HG03521 (cell line): Measurements from ENCODE around the gene RIC1.
"Not testable (repeated sequence)": the region's sequence is repeated elsewhere in the genome, so short reads cannot be mapped to it uniquely, and the experiment has no call there.

Experiments used
- ATAC-seq: cut with Tn5 transposase; IDR thresholded peaks from one replicate; pipeline ENCODE4 v1.9.1; 2021; ENCODE audit warnings: mild to moderate bottlenecking, moderate library complexity; ENCODE audit not compliant: unreplicated experiment

Gene RIC1, protein sequence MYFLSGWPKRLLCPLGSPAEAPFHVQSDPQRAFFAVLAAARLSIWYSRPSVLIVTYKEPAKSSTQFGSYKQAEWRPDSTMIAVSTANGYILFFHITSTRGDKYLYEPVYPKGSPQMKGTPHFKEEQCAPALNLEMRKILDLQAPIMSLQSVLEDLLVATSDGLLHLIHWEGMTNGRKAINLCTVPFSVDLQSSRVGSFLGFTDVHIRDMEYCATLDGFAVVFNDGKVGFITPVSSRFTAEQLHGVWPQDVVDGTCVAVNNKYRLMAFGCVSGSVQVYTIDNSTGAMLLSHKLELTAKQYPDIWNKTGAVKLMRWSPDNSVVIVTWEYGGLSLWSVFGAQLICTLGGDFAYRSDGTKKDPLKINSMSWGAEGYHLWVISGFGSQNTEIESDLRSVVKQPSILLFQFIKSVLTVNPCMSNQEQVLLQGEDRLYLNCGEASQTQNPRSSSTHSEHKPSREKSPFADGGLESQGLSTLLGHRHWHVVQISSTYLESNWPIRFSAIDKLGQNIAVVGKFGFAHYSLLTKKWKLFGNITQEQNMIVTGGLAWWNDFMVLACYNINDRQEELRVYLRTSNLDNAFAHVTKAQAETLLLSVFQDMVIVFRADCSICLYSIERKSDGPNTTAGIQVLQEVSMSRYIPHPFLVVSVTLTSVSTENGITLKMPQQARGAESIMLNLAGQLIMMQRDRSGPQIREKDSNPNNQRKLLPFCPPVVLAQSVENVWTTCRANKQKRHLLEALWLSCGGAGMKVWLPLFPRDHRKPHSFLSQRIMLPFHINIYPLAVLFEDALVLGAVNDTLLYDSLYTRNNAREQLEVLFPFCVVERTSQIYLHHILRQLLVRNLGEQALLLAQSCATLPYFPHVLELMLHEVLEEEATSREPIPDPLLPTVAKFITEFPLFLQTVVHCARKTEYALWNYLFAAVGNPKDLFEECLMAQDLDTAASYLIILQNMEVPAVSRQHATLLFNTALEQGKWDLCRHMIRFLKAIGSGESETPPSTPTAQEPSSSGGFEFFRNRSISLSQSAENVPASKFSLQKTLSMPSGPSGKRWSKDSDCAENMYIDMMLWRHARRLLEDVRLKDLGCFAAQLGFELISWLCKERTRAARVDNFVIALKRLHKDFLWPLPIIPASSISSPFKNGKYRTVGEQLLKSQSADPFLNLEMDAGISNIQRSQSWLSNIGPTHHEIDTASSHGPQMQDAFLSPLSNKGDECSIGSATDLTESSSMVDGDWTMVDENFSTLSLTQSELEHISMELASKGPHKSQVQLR (N-terminal part only)

DNA sequence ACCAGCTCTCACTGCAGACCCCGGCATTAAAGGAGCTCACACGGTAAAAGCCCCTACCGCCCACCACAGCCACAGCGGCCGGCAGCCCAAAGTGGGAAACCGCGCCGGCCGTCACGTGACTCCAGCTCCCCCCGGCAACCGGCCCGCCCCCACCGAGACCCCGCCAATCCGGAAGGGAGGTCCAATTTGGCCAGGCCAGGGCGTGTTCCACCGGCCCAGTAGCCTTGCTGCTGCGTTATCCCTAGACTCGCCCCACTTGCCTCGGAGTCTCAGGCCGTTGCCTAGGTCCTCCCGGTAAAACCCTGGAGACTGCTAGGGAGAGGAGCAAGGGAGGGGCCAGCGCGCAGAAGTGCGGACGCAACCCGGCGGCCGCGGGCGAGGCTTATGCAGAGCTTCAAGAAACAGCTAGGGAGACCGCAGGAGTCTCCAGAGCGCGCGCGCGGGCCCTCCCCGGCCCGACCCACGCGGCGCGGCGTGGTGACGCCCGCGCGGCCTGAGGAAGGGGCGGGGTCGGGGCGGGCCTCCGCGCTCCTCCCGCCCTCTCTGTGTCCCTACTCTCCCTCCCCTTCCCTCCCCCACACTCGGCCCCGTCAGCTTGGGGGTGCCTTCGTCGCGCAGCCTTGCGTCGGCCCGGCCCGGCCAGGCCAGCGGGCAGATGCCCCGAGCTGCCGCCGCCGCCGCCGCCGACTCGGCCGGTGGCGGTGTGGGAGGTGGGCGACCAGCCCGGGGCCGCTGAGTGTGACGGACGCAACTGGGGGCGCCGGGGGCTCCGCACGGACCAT lies at the start of gene RIC1:
TSS of gene RIC1 (plus strand) at position 578 of the 782 bp plus-strand sequence. CDS start at position 781, 203 bp downstream.
- peak; percentile 64 for ATAC-seq

DNA sequence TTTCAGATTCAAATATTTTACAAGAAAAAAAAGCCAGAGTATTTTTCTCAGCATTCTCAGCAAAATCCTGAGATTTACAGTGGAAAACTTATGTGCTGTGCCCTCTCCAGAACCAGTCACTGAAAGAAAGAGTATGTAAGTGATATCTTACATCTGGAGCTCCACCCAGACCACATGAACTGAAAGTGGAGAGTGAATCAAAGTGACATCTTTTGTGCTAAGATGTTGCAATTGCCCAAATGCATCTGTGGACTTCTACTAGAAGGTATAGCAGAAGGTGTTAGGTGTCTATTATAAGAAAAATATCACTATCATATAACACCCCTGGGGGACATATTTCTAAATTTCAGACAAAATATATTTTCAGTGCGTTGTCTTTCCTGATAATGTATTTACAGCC lies 49.0 kb upstream of the RIC1 start:
- no peak for ATAC-seq

GRCh38 chr9:5580650-5581049 lies 48.3 kb upstream of the RIC1 start:
- no peak for ATAC-seq

DNA sequence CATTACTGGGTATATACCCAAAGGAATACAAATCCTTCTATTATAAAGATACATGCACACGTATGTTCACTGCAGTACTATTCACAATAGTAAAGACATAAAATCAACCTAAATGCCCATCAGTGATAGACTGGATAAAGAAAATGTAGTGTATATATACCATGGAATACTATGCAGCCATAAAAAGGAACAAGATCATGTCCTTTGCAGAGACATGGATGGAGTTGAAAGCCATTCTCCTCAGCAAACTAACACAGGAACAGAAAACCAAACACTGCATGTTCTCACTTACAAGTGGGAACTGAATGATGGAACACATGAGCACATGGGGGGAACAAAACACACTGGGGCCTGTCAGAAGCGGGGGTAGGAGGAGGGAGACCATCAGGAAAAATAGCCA lies 47.2 kb upstream of the RIC1 start:
- ATAC-seq, result not testable (repeated sequence)

DNA sequence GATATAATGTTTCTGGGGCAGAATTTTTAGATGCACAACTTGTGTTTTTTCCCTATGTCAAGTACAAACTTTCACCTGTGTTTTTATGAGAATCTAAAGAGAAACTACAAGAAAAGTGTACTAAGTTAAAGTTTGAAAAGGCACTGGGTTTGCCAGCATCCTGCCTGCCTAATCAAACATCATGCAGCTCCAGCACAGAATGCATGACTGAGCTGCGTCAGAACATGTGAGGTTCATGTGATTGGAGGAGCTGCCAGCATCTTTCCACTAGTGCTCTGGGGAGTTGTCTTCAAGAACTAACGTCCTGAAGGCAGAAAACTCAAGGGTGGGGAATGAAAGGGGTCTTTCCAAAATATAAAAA lies 46.1 kb upstream of the RIC1 start:
- peak; percentile 47 for ATAC-seq

GRCh38 chr9:5586391-5586802 lies 42.5 kb upstream of the RIC1 start:
- no peak for ATAC-seq

GRCh38 chr9:5587024-5587423 lies 41.9 kb upstream of the RIC1 start:
- ATAC-seq, result no peak

DNA sequence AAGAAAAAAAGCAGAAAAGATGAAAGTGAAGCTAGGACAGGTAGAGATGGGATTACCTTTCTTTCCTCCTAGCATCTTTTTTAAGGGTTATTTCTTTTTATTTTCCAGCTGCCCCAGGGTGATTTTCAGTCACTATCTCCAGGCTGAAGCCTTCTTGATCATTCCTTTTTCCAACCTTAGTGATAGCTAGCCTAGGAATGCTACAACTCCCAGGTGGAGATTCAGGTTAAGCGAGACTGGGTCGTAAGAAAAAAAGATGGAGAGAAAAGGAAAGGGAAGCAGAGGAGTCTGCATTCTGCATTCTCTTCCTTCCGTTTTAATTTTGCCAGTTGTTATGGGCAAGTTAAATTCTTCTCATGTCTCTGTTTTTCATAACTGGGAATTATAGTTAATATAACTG lies 36.7 kb upstream of the RIC1 start:
- no peak for ATAC-seq

GRCh38 chr9:5592904-5593303 lies 36.0 kb upstream of the RIC1 start:
- no peak for ATAC-seq

DNA sequence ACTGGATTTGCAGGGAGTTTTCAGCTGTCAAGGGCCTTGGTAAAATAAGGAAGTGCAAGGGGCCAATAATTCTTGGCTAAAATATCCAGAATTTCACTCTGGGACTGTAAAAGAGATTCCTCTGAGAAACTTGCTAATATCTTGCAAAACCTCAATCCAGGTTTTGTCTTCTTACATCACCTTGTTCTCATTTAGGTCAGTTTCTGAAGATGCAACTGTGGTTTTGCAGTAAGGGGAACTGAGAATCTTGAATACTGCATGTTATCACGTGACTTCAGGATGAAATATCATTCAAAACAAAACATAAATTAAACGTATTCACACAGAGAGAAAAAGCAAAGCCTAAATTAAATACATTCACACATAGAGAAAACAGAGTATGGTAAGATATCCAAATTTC lies 35.0 kb upstream of the RIC1 start:
- ATAC-seq, result peak; percentile 58

DNA sequence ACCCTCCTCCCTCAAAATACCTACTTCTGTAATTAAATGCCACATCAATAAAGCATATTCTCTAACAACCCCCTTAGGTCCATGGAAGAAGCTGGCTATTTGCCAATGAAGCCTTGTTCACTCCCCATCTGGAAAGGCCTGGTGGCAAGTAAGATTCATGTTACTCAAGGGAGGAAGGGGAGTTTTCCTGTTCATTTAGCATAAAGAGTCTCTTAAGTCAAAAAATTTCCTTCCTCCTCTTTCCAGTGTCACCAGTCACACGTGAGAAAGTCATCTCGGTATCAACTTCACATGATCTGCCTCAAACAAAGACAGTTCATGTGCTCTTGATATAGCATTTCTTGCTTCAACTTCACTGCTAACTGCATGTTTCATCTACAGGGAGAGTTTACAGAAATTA lies 32.7 kb upstream of the RIC1 start:
- no peak for ATAC-seq

GRCh38 chr9:5608298-5609225 lies 20.3 kb upstream of the RIC1 start:
- no peak for ATAC-seq

GRCh38 chr9:5609226-5609596 lies 19.7 kb upstream of the RIC1 start:
- no peak for ATAC-seq

DNA sequence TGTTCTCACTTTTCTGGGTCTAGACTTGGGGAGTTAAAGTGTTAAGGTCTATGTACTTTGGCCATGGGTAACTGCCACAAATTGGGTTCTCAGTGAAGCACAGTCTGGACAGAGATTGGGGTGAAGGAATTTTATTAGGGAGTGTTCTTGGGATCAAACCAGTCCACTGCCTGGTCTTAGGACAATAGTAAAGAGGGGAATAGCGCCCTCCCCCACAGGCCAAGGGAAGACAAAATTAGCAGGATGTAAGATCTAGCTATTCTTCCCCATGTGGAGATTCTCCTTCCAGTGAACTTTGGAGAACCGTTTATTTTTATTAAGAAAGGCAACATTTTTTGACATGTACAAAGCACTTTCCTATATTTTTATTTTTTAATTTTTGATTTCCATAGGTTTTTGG lies 18.4 kb upstream of the RIC1 start:
- ATAC-seq, result no peak

DNA sequence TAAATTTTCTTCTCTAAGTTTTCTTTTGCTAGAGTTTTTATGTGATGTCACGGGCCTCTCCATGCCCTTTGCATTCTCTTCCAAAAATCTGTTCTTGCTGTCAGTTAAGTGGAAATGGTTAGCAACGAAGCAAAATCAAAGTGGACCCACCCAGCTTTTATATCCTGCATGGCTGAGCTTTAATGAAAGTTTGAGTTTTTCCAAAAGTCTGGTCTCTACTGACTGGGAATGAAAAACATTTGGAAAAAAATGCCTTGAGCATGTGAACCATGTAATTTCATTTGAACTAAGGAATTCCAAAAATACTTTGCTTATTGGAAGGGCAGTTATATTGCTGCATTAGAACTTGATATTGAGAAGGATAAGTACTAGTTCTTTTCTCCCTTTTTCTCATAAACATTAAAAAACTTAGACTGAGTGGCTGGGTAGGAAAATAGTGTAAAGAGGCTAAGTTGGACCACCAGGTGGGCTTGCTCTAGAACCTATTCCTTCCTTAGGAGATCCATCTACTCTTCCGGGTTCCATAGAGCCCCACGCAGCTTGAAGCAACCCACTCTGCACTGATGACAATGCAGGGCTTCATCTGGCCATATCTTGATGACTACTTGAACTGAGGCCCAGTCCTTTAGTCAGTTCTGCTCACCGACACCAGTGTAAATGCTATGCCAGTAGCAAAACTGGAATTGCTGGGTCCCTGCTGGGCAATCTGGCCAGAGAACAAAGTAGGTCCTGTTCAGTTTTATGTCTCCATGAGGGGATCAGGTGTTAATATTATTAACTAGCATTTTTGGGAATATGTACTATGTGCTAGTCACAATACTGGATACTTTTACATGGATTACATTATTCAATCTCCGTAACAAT lies 17.4 kb upstream of the RIC1 start:
- no peak for ATAC-seq

DNA sequence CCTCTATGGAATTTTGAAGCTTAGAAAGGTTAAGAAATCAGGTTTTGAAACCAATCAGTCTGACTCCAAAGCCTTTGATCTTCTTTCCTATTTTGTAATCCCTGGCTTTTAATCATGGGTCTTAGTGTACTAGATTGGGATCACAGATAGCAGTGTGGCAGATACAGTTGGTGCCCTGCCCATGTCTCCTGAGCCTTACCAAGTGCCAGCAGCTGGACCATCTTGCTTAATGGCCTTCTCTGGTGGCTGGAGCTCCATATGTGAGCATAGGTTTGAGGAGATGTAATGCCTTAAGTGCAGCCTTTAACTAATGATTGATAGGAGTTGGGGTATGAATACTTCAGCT lies 16.7 kb upstream of the RIC1 start:
- ATAC-seq, result no peak

DNA sequence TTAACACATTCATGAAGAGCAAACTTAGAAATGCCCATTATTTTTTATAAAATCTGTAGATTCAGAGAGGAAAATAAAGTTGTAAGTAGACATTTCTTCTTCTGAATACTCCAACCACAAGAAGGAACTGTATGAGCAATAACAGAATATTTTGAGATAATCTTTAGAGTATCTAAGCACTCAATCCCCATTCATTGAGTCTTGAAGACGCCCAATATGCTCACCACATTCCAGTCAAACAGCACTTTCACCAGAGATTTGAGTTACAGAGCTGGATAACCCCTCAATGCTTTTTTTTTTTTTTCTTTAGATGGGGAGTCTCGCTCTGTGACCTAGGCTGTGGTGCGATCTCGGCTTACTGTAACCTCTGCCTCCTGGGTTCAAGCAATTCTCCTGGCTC lies 14.7 kb upstream of the RIC1 start:
- ATAC-seq, result no peak

DNA sequence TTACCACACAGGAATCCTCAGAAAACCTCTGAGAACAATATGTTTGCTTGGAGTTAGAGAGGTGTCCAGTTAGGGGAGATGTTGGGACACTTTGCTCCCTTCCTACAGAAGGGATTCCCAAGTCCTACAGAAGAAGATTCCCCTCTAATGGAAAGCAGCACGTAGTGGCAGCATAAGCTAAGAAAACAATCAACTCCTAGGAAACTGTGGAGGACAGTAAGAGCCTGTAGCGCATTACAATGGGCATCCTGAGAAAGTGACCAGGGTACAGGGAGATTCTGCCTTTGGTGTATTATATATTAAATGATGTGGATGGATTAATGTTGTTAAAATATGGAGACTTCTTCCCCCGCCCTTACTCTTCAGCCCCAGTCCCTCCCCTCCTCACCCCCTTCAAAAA lies 13.9 kb upstream of the RIC1 start:
- no peak for ATAC-seq

GRCh38 chr9:5617749-5618148 lies 11.2 kb upstream of the RIC1 start:
- peak; percentile 91 for ATAC-seq
